IPS-NIHi7 (cell line): ENCODE data around the gene WWC2.
A peak's percentile ranks its signal among the peaks of the same experiment; 100 is the strongest.

ENCODE experiments used
- DNase-seq: peaks from one replicate; pipeline ENCODE4 v3.0.0; 2012; ENCODE audit warnings: mixed read lengths; ENCODE audit errors: extremely low spot score

WWC2 gene

DNA sequence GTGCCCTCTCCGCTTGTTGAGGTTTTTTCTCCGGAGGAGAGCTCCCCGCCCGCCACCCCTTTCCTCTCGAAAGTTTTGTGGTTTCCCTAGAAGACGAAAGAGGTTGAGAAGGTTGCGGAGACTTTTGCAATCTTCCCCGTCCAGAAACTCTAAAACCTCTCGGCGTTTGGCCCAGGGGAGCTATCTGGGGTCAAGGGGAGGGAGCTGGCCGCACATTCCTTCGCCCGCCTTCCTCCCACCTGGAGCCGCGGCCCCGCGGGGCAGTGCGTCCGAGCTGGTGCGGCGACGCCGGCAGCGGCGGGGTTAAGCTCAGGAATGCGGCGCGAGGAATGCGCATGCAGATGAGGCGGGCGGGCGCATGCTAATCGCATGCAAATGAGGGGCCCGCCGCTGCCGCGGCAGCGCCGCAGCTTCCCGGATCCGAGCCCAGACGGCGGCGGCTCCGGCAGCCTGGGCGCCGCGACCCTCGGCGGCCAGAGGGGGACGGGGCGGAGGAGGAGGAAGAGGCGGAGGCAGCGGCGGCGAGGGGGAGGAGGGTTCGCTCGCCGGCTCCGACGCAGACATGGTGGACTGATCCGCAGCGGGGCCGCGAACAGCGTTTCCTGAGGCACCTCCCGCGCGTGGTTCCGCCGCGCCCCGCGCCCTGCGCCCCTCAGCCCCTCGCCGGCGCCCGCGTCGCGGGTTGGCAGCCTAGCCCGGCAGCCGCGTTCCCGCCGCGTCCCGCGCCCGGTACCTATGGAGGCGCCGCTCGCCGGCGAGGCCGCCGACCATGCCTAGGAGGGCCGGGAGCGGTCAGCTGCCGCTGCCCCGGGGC is at the start of gene WWC2:
Gene WWC2 (plus strand): TSS at position 535 of the 814 bp plus-strand sequence. CDS start 235 bp downstream, at position 770.
- DNase-seq = peak; percentile 90

- DNase-seq = no peak
Observed at GRCh38 chr4:183053681-183054080, 45.4 kb upstream of the WWC2 start.

DNA sequence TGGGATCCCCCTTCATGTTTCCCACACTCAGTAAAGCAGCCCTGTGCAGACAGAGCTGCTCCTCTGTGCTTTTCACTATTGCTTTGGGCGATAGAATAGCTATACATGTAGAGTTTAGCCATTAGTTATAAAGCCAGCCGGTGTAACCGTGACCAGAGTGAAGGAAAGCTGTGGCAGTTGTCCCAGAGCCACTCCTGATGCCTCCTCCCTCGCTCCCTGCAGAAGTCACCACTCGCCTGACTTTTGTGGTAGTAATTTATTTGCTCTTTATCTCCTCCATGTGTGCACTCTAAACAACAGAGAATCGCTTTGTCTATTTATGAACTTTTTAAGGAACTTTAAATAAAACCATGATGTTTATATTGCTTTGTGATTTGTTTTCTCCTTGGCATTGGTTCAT is 41.8 kb upstream of the WWC2 start:
- no peak for DNase-seq

GRCh38 chr4:183059797-183060196 is 39.3 kb upstream of the WWC2 start:
- no peak for DNase-seq

GRCh38 chr4:183068502-183068901 is 30.6 kb upstream of the WWC2 start:
- no peak for DNase-seq

GRCh38 chr4:183071222-183071621 is 27.8 kb upstream of the WWC2 start:
- no peak for DNase-seq

DNA sequence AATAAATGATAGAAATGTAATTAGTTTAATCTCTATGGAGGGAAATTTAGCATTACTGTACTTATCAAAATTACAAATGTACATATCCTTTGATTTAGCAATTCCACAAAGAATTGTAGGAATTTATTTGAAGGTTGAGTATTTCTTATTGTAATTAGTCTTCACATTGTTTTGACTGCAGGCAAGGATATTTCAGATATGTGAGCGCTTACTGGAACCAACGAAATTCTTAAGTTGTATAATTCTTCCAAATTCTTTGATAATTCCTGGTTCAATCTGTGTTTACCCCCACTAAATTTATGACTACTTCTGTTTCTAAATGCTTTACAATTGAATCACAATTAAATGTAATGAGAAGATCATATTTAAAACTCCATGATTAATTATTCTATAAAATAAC is 26.9 kb upstream of the WWC2 start:
- no peak for DNase-seq

DNA sequence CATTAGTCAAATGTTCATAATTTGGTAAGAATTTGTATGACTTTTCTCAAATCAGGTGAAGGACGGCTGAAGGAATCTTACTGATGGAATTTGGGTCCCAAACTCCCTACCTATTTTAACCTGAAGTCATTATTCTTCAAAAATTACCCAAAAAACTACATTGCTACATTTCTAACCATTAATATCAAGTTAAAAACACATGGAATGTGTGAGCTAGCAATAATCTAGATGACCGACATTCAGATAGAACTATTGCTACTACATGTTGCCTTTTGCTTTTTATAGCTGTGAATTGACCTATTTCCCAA is 25.3 kb upstream of the WWC2 start:
- DNase-seq = no peak

GRCh38 chr4:183074288-183074990 is 24.6 kb upstream of the WWC2 start:
- DNase-seq = peak; percentile 33

DNA sequence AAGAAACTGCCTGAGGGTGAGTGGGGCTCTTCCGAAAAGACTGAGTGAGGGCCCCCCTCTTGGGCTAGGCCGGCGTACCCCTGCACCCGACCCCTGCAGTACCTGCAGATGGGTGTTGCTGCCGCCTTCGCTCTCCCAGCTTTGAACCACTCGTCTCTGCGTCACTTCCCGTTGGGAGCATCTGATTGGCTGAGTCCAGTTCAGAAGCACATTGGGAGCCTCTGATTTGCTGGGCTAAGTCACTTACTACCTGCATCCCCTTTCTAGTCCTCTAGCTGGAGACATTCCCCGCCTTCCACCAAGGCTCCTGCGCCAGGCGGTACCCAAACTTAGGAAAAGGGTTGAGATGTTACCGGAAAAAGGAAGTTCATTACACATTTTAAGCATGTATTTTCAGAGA is 20.4 kb upstream of the WWC2 start:
- DNase-seq = no peak

DNA sequence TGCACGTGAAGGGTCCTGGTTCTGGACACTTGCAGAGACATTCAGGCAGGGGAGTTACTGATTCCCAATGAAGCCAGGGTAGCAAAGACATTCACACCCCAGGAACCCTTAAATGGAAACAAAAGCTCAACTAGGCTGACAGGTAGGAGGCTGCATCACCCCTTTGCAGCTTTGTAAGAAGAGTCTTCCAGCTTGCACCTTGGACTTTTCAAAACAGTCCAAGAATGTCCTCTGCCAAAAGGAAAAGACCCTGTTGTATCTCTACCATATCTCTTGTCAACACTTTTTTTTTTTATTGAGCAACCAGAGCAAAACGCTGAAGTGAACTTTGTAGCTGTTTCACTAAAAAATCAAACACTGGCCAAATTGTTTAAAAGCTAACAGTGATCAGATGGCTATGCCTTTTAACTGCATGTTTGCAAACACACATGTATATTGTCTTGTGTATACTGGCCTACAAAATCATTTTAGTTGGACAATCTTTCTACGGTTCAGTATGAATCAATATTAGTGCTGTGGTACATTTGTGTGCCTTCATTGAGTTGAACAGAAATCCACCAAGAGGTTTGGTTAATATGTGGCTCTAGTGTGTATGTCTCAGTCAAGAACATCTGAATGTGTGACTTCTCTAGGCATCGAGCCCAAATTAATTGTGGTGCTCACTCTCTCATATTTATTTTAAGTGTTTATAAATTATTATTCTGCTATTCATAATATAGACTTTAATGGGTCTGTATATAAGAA is 18.5 kb upstream of the WWC2 start:
- DNase-seq = no peak

GRCh38 chr4:183081116-183081469 is 18.0 kb upstream of the WWC2 start:
- no peak for DNase-seq

DNA sequence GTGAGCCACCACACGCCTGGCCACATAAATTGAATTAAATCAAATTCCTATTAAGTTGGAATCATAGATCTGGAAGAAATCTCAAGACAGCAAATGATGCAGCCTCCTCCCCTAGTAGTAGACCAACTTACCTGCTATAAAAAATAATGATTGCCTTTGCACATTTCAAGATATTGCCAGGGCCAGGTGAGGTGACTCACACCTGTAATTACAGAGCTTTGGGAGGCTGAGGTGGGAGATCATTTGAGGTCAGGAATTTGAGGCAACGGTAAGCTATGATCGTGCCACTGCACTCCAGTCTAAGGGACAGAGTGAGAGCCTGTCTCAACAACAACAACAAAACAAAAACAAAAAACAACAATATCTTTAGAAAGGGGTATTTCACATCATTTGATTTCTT is 17.0 kb upstream of the WWC2 start:
- DNase-seq = no peak

DNA sequence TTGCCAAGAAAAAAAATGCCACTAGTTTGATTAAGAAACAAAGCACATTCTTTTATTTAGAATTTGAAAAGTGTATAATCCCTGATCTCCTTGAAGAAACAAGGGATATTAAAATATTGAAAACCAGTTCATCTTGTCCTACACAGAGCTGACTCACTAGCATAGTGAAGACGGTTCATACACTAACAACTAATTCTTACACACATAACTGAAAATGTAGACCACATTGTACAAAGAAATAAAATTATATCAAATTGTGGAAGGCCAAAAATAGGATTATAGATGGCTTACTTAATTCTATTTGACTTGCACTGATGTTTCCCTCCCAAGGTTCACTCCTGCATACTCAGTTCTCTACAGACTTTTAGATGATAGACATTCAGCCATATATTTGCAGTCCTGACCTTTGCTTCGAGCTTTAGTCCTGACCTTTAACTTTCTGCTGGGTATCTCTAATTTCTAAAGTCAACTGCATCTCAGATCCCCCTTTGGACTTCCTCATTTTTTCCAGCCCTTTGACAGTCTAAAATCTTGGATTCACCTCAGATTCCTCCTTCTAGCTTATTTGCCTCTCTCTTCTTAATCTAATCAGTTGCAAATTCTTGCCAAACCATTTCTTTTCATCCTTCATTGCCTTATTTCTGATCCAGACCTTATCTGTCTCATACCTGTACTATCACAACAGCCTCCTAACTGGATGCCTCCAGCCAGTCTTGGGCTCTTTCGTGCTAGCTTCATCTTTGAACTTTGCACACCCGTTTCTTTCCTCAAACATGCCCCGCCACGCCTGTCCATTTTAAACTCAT is 4.5 kb upstream of the WWC2 start:
- no peak for DNase-seq

DNA sequence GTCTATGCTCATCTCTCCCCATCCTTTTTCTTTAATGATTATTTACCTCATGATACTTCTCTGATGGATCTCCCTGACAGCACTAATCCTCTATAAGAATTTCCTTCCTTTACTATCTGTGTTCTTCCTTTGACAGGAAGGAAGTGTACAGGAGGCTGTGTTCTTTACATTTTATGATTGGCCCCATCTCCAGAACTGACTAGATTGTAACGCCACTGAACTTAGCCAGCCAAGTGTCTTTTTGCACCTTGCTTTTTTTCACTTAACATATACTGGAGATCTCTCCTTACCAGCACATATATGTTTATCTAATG is 3.9 kb upstream of the WWC2 start:
- DNase-seq = no peak

GRCh38 chr4:183096276-183096965 is 2.6 kb upstream of the WWC2 start:
- DNase-seq = no peak

GRCh38 chr4:183097231-183098018 is 1.6 kb upstream of the WWC2 start:
- peak; percentile 45 for DNase-seq

DNA sequence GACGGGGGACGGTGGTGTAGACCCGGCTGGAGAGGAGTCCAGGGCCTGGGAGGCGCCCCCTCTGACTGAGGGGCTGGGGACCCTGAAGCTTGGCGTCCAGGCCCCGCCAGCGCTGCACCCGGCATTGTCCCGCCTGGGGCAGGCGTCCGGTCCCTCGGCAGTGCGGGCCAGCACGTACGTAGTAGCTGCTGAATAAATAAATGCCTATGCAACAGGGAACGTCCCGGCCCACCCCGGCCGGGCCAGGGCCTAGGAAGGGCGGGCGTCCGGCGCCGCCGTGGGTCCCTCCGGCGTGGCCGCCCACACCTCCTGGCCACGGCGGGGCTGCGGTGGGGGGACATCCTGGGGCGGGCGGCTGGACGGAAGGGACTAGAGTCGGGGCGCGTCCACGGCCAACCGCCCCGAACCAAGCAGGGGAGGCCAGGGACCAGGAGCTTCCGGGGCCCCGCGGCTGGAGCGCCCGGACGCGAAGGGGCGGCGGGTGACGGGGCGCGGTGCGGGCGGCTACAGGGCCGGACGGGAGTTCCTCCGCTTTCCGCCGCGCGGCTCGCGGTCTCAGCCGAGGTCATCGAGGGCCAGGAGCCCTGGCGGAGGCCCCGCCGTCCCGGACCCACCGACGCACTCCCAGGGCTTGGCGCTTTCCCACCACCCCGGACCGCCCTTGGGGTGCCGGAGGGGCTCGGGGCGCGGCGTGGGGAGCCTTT is 886 bp upstream of the WWC2 start:
- DNase-seq = peak; percentile 44

DNA sequence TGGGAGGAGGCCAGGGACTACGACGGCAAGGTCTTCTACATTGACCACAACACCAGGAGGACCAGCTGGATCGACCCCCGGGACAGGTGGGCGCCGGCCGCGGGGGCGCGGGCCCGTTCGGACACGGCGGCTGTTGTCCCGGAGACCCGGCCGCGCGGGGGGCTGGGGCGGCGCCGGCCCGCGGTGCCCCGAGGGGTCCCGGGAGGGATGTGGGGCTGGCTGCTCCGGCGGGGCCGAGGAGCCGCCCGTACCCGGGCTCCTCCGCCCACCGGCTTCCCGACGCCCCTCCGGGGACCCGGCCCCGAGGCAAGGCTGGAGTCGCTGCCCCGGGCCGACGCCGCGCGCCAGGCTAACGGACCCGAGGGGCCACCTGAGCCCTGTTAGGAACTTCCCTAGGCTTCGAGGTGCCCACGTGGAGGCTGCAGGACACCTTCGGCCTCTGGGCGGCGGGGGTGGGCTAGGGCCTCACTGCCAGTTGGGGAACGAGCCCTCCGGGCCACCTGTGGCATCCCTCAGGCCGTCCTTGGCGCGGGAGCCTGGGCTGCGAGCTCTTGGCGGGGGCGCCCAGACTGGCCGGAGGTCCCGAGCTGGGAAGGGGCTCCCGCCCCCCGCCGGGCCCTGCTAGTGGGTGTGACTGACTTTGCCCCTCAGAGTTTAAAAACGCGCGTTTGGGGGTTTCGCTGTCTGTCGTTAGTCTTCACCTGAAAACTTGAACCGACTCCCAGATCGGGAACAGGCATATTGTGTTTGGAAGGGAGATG is 660 bp downstream of the WWC2 start:
- peak; percentile 37 for DNase-seq

GRCh38 chr4:183100298-183100599 is 1.2 kb downstream of the WWC2 start:
- no peak for DNase-seq
